HepG2 (cell line): ENCODE measurements around the gene MIDN. TPM values are rescaled to one million over a fixed set of nuclear protein-coding genes. Genes with fewer than 3 reads are reported as not detected.

ENCODE experiments used
- ARID4A ChIP-seq: sonication (generic); formaldehyde crosslinking; IDR thresholded peaks from 2 replicates; pipeline ENCODE4 v1.5.0; 2020; ENCODE audit warnings: mild to moderate bottlenecking, missing genetic modification reagents, borderline replicate concordance
- CTCF ChIP-seq: sonication (generic); formaldehyde crosslinking; IDR thresholded peaks from 2 replicates; pipeline ENCODE4 v1.5.0; 2020; ENCODE audit warnings: mild to moderate bottlenecking, missing genetic modification reagents, moderate library complexity
- DPF2 ChIP-seq: sonication (generic); formaldehyde crosslinking; IDR thresholded peaks from 2 replicates; pipeline ENCODE4 v1.4.0; 2020; ENCODE audit warnings: mild to moderate bottlenecking, low read depth, missing genetic modification reagents, borderline replicate concordance
- GFI1 ChIP-seq: sonication (generic); formaldehyde crosslinking; IDR thresholded peaks from 2 replicates; pipeline ENCODE4 v1.5.0; 2020; ENCODE audit warnings: missing genetic modification reagents, mild to moderate bottlenecking, borderline replicate concordance
- GMEB1 ChIP-seq: sonication (generic); formaldehyde crosslinking; IDR thresholded peaks from 2 replicates; pipeline ENCODE4 v1.5.1; 2020; ENCODE audit warnings: missing genetic modification reagents, mild to moderate bottlenecking, borderline replicate concordance
- MED1 ChIP-seq: sonication (generic); formaldehyde crosslinking; IDR thresholded peaks from 2 replicates; pipeline ENCODE4 v1.4.0; 2020; ENCODE audit warnings: missing genetic modification reagents
- NCOR1 ChIP-seq: fragments of 200-600 bp; sonication (generic); IDR thresholded peaks from 2 replicates; pipeline ENCODE4 v1.7.0; 2017; ENCODE audit warnings: antibody characterized with exemption, low read length, borderline replicate concordance
- PPARG ChIP-seq: conservative IDR thresholded peaks from 2 replicates; pipeline ENCODE4 v1.6.1; 2016; ENCODE audit warnings: missing biosample characterization, missing genetic modification reagents
- SP2 ChIP-seq: sonication (generic); formaldehyde crosslinking; IDR thresholded peaks from 2 replicates; pipeline ENCODE4 v1.5.1; 2020; ENCODE audit warnings: mild to moderate bottlenecking, missing genetic modification reagents
- ZFX ChIP-seq: sonication (generic); formaldehyde crosslinking; IDR thresholded peaks from 2 replicates; pipeline ENCODE4 v1.4.0; 2020; ENCODE audit warnings: mild to moderate bottlenecking, low read depth, missing genetic modification reagents, moderate library complexity
- ZNF33A ChIP-seq: sonication (generic); formaldehyde crosslinking; IDR thresholded peaks from 2 replicates; pipeline ENCODE4 v1.5.1; 2020; ENCODE audit warnings: missing genetic modification reagents, mild to moderate bottlenecking, moderate library complexity, borderline replicate concordance
- polyA plus RNA-seq, 8 experiments: library from polyadenylated mRNA; depleted of rRNA in 3 of 8; stranded (reverse) in 7 of 8; unstranded in 1 of 8; fragments of >200 nt; fragmentation: Illumina TruSeq in 4 of 8; extraction: Trizol in 4 of 8; gene quantifications; 2 replicates each; pipeline versions ENCODE4 v1.2.1 to v1.2.3, GENCODE V29; 2011 to 2016; ENCODE audit warnings: low read depth in 4 of 8, missing spikeins in 1 of 8, mixed read lengths in 1 of 8; ENCODE audit not compliant: insufficient read depth in 1 of 8
- total RNA-seq, 5 experiments: library from RNA; depleted of rRNA; stranded (reverse); fragments of >200 nt; fragmentation: Illumina TruSeq; extraction: Trizol; gene quantifications; 2 replicates each; pipeline ENCODE4 v1.2.3, GENCODE V29; 2016; ENCODE audit warnings: low read depth in 1 of 5
- TF ChIP-seq, protein P1 (sequence below): IDR thresholded peaks from 2 replicates; pipeline ENCODE4 v1.4.0; 2020; ENCODE audit warnings: mild to moderate bottlenecking, missing genetic modification reagents
- TF ChIP-seq, protein P2 (sequence below): sonication (generic); formaldehyde crosslinking; IDR thresholded peaks from 2 replicates; pipeline ENCODE4 v1.4.0; 2020; ENCODE audit warnings: mild to moderate bottlenecking, missing genetic modification reagents, borderline replicate concordance

The MIDN gene
- total and polyA plus RNA-seq, 2 of the 13 experiments (the other 11 are each of a cell fraction or from before 2014, with no cell fraction given): 8.4 to 18.0 TPM

DNA sequence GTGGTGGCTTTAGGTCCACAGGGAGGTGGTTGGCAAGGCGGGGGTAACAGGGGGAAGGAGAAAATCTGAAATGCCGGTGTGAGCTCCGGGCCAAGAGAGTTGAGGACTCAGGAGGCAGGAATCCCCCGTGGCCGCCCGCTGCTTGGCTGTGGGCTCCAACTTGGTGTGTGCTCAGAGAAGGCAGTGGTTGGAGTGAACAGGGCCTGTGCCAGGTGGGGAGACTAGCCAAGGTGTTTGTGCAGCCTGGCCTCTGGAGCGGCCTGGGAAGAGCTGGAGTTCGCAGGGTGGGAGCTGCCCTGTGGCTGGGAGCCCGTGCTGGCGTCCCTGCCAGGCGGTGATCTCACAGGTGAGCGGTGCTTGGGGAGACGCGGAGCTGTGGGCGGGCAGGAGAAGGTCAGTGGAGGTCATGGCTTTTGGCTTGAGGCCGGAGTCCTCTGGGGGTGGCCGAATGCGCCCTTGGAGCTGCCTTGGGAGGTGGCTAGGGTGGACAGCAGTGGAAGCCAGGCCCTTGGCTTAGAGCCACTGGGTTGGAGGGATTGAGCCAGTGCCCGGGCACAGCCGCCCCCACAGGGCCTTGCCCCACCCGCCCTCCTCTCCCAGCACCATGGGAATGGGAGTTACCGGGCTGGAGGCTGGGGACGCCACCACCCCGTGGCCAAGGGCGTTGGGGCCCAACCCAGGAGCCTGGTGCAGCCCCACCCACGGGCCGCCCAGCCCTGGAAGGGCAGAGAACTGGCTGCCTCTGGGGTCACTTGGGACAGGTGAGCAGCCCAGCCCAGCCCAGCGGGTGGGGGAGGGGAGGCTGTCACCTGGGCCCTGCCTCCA is 13.6 kb downstream of the MIDN start (continued):
- peak; percentile 29; the same call in 1 of the 2 replicates for TF ChIP-seq ARID4A (CRISPR knock-in tag)
- TF ChIP-seq, protein P1, sequence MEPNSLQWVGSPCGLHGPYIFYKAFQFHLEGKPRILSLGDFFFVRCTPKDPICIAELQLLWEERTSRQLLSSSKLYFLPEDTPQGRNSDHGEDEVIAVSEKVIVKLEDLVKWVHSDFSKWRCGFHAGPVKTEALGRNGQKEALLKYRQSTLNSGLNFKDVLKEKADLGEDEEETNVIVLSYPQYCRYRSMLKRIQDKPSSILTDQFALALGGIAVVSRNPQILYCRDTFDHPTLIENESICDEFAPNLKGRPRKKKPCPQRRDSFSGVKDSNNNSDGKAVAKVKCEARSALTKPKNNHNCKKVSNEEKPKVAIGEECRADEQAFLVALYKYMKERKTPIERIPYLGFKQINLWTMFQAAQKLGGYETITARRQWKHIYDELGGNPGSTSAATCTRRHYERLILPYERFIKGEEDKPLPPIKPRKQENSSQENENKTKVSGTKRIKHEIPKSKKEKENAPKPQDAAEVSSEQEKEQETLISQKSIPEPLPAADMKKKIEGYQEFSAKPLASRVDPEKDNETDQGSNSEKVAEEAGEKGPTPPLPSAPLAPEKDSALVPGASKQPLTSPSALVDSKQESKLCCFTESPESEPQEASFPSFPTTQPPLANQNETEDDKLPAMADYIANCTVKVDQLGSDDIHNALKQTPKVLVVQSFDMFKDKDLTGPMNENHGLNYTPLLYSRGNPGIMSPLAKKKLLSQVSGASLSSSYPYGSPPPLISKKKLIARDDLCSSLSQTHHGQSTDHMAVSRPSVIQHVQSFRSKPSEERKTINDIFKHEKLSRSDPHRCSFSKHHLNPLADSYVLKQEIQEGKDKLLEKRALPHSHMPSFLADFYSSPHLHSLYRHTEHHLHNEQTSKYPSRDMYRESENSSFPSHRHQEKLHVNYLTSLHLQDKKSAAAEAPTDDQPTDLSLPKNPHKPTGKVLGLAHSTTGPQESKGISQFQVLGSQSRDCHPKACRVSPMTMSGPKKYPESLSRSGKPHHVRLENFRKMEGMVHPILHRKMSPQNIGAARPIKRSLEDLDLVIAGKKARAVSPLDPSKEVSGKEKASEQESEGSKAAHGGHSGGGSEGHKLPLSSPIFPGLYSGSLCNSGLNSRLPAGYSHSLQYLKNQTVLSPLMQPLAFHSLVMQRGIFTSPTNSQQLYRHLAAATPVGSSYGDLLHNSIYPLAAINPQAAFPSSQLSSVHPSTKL (CRISPR knock-in tag): no peak; the same call in 1 of the 2 replicates
- TF ChIP-seq MED1 (CRISPR knock-in tag): peak; percentile 21; the same call in 1 of the 2 replicates
- TF ChIP-seq SP2 (CRISPR knock-in tag): peak; percentile 36; the same call in 1 of the 2 replicates
- TF ChIP-seq ZNF33A: no peak
- TF ChIP-seq, protein P2, sequence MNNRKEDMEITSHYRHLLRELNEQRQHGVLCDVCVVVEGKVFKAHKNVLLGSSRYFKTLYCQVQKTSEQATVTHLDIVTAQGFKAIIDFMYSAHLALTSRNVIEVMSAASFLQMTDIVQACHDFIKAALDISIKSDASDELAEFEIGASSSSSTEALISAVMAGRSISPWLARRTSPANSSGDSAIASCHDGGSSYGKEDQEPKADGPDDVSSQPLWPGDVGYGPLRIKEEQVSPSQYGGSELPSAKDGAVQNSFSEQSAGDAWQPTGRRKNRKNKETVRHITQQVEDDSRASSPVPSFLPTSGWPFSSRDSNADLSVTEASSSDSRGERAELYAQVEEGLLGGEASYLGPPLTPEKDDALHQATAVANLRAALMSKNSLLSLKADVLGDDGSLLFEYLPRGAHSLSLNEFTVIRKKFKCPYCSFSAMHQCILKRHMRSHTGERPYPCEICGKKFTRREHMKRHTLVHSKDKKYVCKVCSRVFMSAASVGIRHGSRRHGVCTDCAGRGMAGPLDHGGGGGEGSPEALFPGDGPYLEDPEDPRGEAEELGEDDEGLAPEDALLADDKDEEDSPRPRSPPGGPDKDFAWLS (CRISPR knock-in tag): no peak
- peak; percentile 61 for TF ChIP-seq ZFX (CRISPR knock-in tag)
- TF ChIP-seq GFI1 (CRISPR knock-in tag): no peak
- peak; percentile 37; the same call in 1 of the 2 replicates for TF ChIP-seq GMEB1 (CRISPR knock-in tag)
- TF ChIP-seq DPF2 (CRISPR knock-in tag): no peak; the same call in 1 of the 2 replicates
- TF ChIP-seq PPARG (CRISPR knock-in tag): no peak
- TF ChIP-seq NCOR1: no peak
- TF ChIP-seq CTCF (CRISPR knock-in tag): no peak; the same call in 1 of the 2 replicates
